Tibial nerve (tissue), 3 donors: ENCODE data around the gene SH3GL1.

Experiments used
- POLR2A ChIP-seq, 2 donors: fragments of 450-650 bp; IDR thresholded peaks; one replicate each; pipeline ENCODE4 v1.6.1; 2017; ENCODE audit warnings: antibody characterized with exemption in 2 of 2, mild to moderate bottlenecking in 2 of 2, moderate library complexity in 2 of 2
- TF ChIP-seq, protein P1 (sequence below), 5 experiments: fragments of 200-600 bp in 3 of 5; fragments of 450-650 bp in 2 of 5; sonication (generic) in 3 of 5; IDR thresholded peaks; one replicate each; pipeline ENCODE4 v1.5.1; 2016 to 2019; ENCODE audit warnings: antibody characterized with exemption in 5 of 5, mild to moderate bottlenecking in 3 of 5, moderate library complexity in 2 of 5

GRCh38 chr19:4322942-4323665 lies 77.2 kb downstream of the SH3GL1 start:
- TF ChIP-seq POLR2A (IDR thresholded peaks at IDR 0.05): no peak
- TF ChIP-seq, protein P1, sequence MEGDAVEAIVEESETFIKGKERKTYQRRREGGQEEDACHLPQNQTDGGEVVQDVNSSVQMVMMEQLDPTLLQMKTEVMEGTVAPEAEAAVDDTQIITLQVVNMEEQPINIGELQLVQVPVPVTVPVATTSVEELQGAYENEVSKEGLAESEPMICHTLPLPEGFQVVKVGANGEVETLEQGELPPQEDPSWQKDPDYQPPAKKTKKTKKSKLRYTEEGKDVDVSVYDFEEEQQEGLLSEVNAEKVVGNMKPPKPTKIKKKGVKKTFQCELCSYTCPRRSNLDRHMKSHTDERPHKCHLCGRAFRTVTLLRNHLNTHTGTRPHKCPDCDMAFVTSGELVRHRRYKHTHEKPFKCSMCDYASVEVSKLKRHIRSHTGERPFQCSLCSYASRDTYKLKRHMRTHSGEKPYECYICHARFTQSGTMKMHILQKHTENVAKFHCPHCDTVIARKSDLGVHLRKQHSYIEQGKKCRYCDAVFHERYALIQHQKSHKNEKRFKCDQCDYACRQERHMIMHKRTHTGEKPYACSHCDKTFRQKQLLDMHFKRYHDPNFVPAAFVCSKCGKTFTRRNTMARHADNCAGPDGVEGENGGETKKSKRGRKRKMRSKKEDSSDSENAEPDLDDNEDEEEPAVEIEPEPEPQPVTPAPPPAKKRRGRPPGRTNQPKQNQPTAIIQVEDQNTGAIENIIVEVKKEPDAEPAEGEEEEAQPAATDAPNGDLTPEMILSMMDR (IDR thresholded peaks at IDR 0.05): no peak
